GM12878 (cell line): ENCODE measurements around the gene ASF1B. TPM values are rescaled to one million over a fixed set of nuclear protein-coding genes. Genes with fewer than 3 reads are reported as not detected.

Experiments
- ATAC-seq: fragments of 200-7000 bp; cut with Tn5 transposase; 3 replicates; pipeline ENCODE4 v1.9.1; 2020; ENCODE audit warnings: mild to moderate bottlenecking, moderate library complexity
- BruUV-seq: library from RNA; stranded (reverse); fragments of 400-500 nt; replicated peaks from 2 replicates; lab custom pipeline; 2021; lab: Mats Ljungman, UMichigan
- CTCF ChIA-PET: fragments of 300-600 bp; sonication (Branson Sonifier 250); formaldehyde crosslinking; extraction: SDS; loops from one replicate; lab custom pipeline; 2021; ENCODE audit warnings: inconsistent platforms; lab: Yijun Ruan, JAX
- POLR2A ChIA-PET: fragments of 350-600 bp; formaldehyde crosslinking; extraction: SDS; loops from one replicate; lab custom pipeline; 2021; ENCODE audit warnings: inconsistent platforms; lab: Charles Lee
- RAD21 ChIA-PET: fragments of 300-600 bp; sonication (Branson Sonifier 250); formaldehyde crosslinking; loops from one replicate; lab custom pipeline; 2023; ENCODE audit warnings: antibody characterized with exemption; ENCODE audit not compliant: unreplicated experiment; lab: Charles Lee
- SMC1A ChIA-PET: fragments of 300-600 bp; sonication (Branson Sonifier 250); formaldehyde crosslinking; loops from one replicate; lab custom pipeline; 2023; ENCODE audit not compliant: unreplicated experiment, uncharacterized antibody; lab: Charles Lee
- DNase-seq: peaks from one replicate; pipeline ENCODE4 v3.0.0-alpha.2; 2011; ENCODE audit warnings: low read depth, low spot score
- FAIRE-seq: peaks from 3 replicates; lab custom pipeline; 2011; peaks lifted over from hg19 to GRCh38; lab: Jason Lieb, UNC
- H2AFZ ChIP-seq: 2 replicates; pipeline ENCODE4 v1.6.0; 2011; ENCODE audit warnings: low read depth, low read length, control low read depth; ENCODE audit not compliant: control insufficient read depth
- H3K27ac ChIP-seq: 2 replicates; pipeline ENCODE4 v1.5.1; 2011; ENCODE audit warnings: control low read depth; ENCODE audit not compliant: control insufficient read depth, insufficient read depth
- H3K27me3 ChIP-seq, 2 experiments: replicated peaks in 1 of 2; 2 replicates each; pipeline versions ENCODE4 v1.6.0 to v1.6.1; 2011; ENCODE audit warnings: low read length in 1 of 2; ENCODE audit not compliant: control insufficient read depth in 2 of 2, insufficient read depth in 2 of 2
- H3K36me3 ChIP-seq, 2 experiments: 2 replicates each; pipeline ENCODE4 v1.5.1; 2011; ENCODE audit warnings: low read length in 1 of 2; ENCODE audit not compliant: control insufficient read depth in 2 of 2, insufficient read depth in 2 of 2
- H3K4me1 ChIP-seq: 2 replicates; pipeline ENCODE4 v1.6.1; 2011; ENCODE audit warnings: mild to moderate bottlenecking, low read length, moderate library complexity, mixed read lengths; ENCODE audit not compliant: control insufficient read depth, insufficient read depth
- H3K4me2 ChIP-seq: 2 replicates; pipeline ENCODE4 v1.6.0; 2011; ENCODE audit warnings: control low read depth; ENCODE audit not compliant: control insufficient read depth, insufficient read depth
- H3K4me3 ChIP-seq: fragments of 200-600 bp; sonication (generic); 2 replicates; pipeline ENCODE4 v1.5.1; 2016
- H3K79me2 ChIP-seq: 2 replicates; pipeline ENCODE4 v1.6.0; 2011; ENCODE audit warnings: low read length; ENCODE audit not compliant: control insufficient read depth, insufficient read depth
- H3K9ac ChIP-seq: 2 replicates; pipeline ENCODE4 v1.8.0; 2011; ENCODE audit warnings: low read length, control low read depth, mixed read lengths; ENCODE audit not compliant: control insufficient read depth, insufficient read depth
- H3K9me3 ChIP-seq: replicated peaks from 3 replicates; pipeline ENCODE4 v1.5.1; 2011; ENCODE audit warnings: mild to moderate bottlenecking, low read length; ENCODE audit not compliant: control insufficient read depth, insufficient read depth
- H4K20me1 ChIP-seq: 2 replicates; pipeline ENCODE4 v1.6.0; 2011; ENCODE audit not compliant: control insufficient read depth, insufficient read depth
- BRCA1 ChIP-seq: IDR thresholded peaks from 2 replicates; pipeline ENCODE4 v1.6.1; 2011; ENCODE audit warnings: low read depth, low read length, improper control_type of control experiment
- CBX3 ChIP-seq: fragments of 200-600 bp; sonication (generic); IDR thresholded peaks from 2 replicates; pipeline ENCODE4 v1.6.1; 2016; ENCODE audit warnings: low read depth, borderline replicate concordance
- IKZF1 ChIP-seq: fragments of 450-650 bp; conservative IDR thresholded peaks from 2 replicates; pipeline ENCODE4 v1.6.1; 2017; ENCODE audit warnings: antibody characterized with exemption, mild to moderate bottlenecking
- NRF1 ChIP-seq: conservative IDR thresholded peaks from 2 replicates; pipeline ENCODE4 v1.6.1; 2011; ENCODE audit warnings: mild to moderate bottlenecking, low read depth, low read length, improper control_type of control experiment
- PML ChIP-seq: IDR thresholded peaks from 2 replicates; pipeline ENCODE4 v1.6.1; 2012; ENCODE audit warnings: low read length, inconsistent platforms
- RAD51 ChIP-seq: fragments of 450-650 bp; IDR thresholded peaks from 2 replicates; pipeline ENCODE4 v1.6.1; 2016; ENCODE audit warnings: moderate library complexity, mild to moderate bottlenecking, inconsistent platforms
- RFX5 ChIP-seq: IDR thresholded peaks from 2 replicates; pipeline ENCODE4 v1.6.1; 2011; ENCODE audit warnings: low read depth, low read length, improper control_type of control experiment
- SMAD5 ChIP-seq: IDR thresholded peaks from 2 replicates; pipeline ENCODE4 v1.6.1; 2016; ENCODE audit warnings: antibody characterized with exemption, low read depth
- SREBF1 ChIP-seq: IDR thresholded peaks from 2 replicates; pipeline ENCODE4 v1.6.1; 2012; ENCODE audit warnings: mild to moderate bottlenecking, low read length
- YBX1 ChIP-seq: fragments of 450-650 bp; IDR thresholded peaks from 2 replicates; pipeline ENCODE4 v1.6.1; 2016; ENCODE audit warnings: antibody characterized with exemption
- YY1 ChIP-seq: IDR thresholded peaks from 2 replicates; pipeline ENCODE4 v1.6.1; 2011; ENCODE audit warnings: low read depth, mild to moderate bottlenecking, low read length
- WGBS: methylation state at CpG from one replicate; pipeline ENCODE4 v1.1.6; 2016; ENCODE audit warnings: low lambda C conversion rate; ENCODE audit not compliant: insufficient replicate concordance, insufficient coverage; ENCODE audit errors: missing lambda C conversion rate; 5-methylcytosine and 5-hydroxymethylcytosine counted together
- in situ Hi-C: fragments of 300-500 bp; cut with MboI; formaldehyde crosslinking; loops from 9 replicates; pipeline ENCODE4 v1.14.3; 2018; ENCODE audit warnings: mixed read lengths
- intact Hi-C: fragments of 100-400 bp; cut with micrococcal nuclease; formaldehyde crosslinking; loops from one replicate; pipeline ENCODE4 v1.14.2; 2022; ENCODE audit not compliant: unreplicated experiment
- polyA plus RNA-seq, 11 experiments: library from polyadenylated mRNA; depleted of rRNA in 4 of 11; unstranded in 6 of 11; stranded (reverse) in 5 of 11; fragments of >200 nt; fragmentation: Nextera tagmentation in 4 of 11; fragmentation: Illumina TruSeq in 1 of 11; extraction: Ambion mirVana in 4 of 11; extraction: Trizol in 1 of 11; gene quantifications; 1 replicate in 1 of 11; 2 replicates in 10 of 11; pipeline versions ENCODE4 v1.2.1 to v1.2.3, GENCODE V29; 2011 to 2016; ENCODE audit warnings: inconsistent platforms in 2 of 11, missing spikeins in 2 of 11, low read depth in 1 of 11
- total RNA-seq, 4 experiments: library from RNA; depleted of rRNA in 3 of 4; stranded (reverse); fragments of >200 nt in 3 of 4; fragmentation: Illumina TruSeq in 1 of 4; extraction: Trizol in 1 of 4; gene quantifications; 2 replicates each; pipeline versions ENCODE4 v1.2.1 to v1.2.3, GENCODE V29; 2013 to 2021
- TF ChIP-seq, protein P1 (sequence below): fragments of 450-650 bp; IDR thresholded peaks from 2 replicates; pipeline ENCODE4 v1.6.1; 2018; ENCODE audit warnings: mild to moderate bottlenecking, low read depth, moderate library complexity; ENCODE audit not compliant: partially characterized antibody
- TF ChIP-seq, protein P2 (sequence below): IDR thresholded peaks from 2 replicates; pipeline ENCODE4 v1.6.1; 2012; ENCODE audit warnings: mild to moderate bottlenecking, low read depth, low read length
- TF ChIP-seq, protein P3 (sequence below): fragments of 450-650 bp; IDR thresholded peaks from 2 replicates; pipeline ENCODE4 v1.6.1; 2017; ENCODE audit warnings: antibody characterized with exemption, mild to moderate bottlenecking, moderate library complexity
- TF ChIP-seq, protein P4 (sequence below): IDR thresholded peaks from 2 replicates; pipeline ENCODE4 v1.6.1; 2012; ENCODE audit warnings: low read depth, low read length, improper control_type of control experiment

ASF1B gene
- total and polyA plus RNA-seq, 10 of the 15 experiments (the other 5 are each of a cell fraction or from before 2014, with no cell fraction given): 10.4 to 217 (median 90.2) TPM

DNA sequence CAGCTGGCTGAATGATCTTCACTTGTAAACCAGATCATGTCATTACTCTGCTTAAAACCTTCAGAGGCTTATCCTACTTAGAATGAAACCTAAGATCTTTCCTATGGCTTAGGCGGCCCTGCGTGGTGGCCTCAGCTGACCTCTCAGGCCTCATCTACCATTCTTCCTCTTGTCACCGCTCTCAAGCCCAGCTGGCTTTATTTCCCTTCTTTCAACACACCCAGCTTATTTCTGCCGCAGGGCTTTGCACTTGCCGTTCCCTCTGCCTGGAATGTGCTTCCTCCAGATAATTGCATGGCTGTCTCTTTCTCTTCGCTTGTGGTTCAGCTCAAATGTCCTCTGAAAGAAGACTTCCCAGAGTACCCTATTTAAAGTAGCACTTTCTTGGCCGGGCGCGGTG, 3.6 kb upstream of the ASF1B start:
- ChIA-PET POLR2A (interaction anchor here (0.6 to 1.4 kb wide), 2 partner anchors 12 to 252 kb away, joined by 3 read pairs; no protein-coding TSS in a partner anchor), RAD21 (interaction anchor here (1.5 kb wide), 1 partner anchor 209 kb away, joined by 3 read pairs; no protein-coding TSS in a partner anchor), SMC1A (interaction anchor here (0.7 to 1.7 kb wide), 5 partner anchors 163 to 258 kb away, joined by 3 read pairs; no protein-coding TSS in a partner anchor), CTCF (interaction anchor here (1.0 to 2.3 kb wide), 6 partner anchors 11 to 340 kb away, joined by 3 to 8 read pairs (median 4); no protein-coding TSS in a partner anchor)
- no peak overlapping the region for H3K9ac ChIP-seq
- no peaks in the 10 kb centered on the region for H3K36me3 ChIP-seq
- no peaks in the 10 kb centered on the region for H4K20me1 ChIP-seq
- H3K4me2 ChIP-seq: no peak overlapping the region
- no peak for ATAC-seq
- in situ Hi-C loops: no loop called here
- H3K79me2 ChIP-seq: peaks cover 19% of the 10 kb centered on the region
- H3K27ac ChIP-seq: no peak overlapping the region
- over 99% methylated on average over 9 of the region's 9 CpGs for WGBS
- DNase-seq: no peak
- BruUV-seq: no TSS peak
- no peak overlapping the region for H2AFZ ChIP-seq
- intact Hi-C loops: loop anchor here (5.0 kb wide), 1 partner anchor 267 kb away; no protein-coding TSS in a partner anchor
- no peak for FAIRE-seq
- no peak overlapping the region for H3K4me3 ChIP-seq
- no peaks in the 10 kb centered on the region for H3K27me3 ChIP-seq
- no peaks in the 10 kb centered on the region for H3K9me3 ChIP-seq
- H3K4me1 ChIP-seq: 0 out of 2 replicates have a peak, but pooled peaks cover 3% of the 10 kb centered on the region
- TF ChIP-seq BRCA1 (no peak), CBX3 (no peak), YY1 (no peak), SMAD5 (no peak), SREBF1 (no peak), RFX5 (no peak), IKZF1 (no peak), RAD51 (no peak), YBX1 (no peak), PML (no peak), NRF1 (no peak)
- TF ChIP-seq, protein P1, sequence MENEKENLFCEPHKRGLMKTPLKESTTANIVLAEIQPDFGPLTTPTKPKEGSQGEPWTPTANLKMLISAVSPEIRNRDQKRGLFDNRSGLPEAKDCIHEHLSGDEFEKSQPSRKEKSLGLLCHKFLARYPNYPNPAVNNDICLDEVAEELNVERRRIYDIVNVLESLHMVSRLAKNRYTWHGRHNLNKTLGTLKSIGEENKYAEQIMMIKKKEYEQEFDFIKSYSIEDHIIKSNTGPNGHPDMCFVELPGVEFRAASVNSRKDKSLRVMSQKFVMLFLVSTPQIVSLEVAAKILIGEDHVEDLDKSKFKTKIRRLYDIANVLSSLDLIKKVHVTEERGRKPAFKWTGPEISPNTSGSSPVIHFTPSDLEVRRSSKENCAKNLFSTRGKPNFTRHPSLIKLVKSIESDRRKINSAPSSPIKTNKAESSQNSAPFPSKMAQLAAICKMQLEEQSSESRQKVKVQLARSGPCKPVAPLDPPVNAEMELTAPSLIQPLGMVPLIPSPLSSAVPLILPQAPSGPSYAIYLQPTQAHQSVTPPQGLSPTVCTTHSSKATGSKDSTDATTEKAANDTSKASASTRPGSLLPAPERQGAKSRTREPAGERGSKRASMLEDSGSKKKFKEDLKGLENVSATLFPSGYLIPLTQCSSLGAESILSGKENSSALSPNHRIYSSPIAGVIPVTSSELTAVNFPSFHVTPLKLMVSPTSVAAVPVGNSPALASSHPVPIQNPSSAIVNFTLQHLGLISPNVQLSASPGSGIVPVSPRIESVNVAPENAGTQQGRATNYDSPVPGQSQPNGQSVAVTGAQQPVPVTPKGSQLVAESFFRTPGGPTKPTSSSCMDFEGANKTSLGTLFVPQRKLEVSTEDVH: no peak
- TF ChIP-seq, protein P2, sequence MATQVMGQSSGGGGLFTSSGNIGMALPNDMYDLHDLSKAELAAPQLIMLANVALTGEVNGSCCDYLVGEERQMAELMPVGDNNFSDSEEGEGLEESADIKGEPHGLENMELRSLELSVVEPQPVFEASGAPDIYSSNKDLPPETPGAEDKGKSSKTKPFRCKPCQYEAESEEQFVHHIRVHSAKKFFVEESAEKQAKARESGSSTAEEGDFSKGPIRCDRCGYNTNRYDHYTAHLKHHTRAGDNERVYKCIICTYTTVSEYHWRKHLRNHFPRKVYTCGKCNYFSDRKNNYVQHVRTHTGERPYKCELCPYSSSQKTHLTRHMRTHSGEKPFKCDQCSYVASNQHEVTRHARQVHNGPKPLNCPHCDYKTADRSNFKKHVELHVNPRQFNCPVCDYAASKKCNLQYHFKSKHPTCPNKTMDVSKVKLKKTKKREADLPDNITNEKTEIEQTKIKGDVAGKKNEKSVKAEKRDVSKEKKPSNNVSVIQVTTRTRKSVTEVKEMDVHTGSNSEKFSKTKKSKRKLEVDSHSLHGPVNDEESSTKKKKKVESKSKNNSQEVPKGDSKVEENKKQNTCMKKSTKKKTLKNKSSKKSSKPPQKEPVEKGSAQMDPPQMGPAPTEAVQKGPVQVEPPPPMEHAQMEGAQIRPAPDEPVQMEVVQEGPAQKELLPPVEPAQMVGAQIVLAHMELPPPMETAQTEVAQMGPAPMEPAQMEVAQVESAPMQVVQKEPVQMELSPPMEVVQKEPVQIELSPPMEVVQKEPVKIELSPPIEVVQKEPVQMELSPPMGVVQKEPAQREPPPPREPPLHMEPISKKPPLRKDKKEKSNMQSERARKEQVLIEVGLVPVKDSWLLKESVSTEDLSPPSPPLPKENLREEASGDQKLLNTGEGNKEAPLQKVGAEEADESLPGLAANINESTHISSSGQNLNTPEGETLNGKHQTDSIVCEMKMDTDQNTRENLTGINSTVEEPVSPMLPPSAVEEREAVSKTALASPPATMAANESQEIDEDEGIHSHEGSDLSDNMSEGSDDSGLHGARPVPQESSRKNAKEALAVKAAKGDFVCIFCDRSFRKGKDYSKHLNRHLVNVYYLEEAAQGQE: no peak
- TF ChIP-seq, protein P3, sequence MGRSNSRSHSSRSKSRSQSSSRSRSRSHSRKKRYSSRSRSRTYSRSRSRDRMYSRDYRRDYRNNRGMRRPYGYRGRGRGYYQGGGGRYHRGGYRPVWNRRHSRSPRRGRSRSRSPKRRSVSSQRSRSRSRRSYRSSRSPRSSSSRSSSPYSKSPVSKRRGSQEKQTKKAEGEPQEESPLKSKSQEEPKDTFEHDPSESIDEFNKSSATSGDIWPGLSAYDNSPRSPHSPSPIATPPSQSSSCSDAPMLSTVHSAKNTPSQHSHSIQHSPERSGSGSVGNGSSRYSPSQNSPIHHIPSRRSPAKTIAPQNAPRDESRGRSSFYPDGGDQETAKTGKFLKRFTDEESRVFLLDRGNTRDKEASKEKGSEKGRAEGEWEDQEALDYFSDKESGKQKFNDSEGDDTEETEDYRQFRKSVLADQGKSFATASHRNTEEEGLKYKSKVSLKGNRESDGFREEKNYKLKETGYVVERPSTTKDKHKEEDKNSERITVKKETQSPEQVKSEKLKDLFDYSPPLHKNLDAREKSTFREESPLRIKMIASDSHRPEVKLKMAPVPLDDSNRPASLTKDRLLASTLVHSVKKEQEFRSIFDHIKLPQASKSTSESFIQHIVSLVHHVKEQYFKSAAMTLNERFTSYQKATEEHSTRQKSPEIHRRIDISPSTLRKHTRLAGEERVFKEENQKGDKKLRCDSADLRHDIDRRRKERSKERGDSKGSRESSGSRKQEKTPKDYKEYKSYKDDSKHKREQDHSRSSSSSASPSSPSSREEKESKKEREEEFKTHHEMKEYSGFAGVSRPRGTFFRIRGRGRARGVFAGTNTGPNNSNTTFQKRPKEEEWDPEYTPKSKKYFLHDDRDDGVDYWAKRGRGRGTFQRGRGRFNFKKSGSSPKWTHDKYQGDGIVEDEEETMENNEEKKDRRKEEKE: no peak
- TF ChIP-seq, protein P4, sequence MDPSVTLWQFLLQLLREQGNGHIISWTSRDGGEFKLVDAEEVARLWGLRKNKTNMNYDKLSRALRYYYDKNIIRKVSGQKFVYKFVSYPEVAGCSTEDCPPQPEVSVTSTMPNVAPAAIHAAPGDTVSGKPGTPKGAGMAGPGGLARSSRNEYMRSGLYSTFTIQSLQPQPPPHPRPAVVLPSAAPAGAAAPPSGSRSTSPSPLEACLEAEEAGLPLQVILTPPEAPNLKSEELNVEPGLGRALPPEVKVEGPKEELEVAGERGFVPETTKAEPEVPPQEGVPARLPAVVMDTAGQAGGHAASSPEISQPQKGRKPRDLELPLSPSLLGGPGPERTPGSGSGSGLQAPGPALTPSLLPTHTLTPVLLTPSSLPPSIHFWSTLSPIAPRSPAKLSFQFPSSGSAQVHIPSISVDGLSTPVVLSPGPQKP: no peak
